HS-5 (cell line): ENCODE results near the gene GRID2.
"Not testable (repeated sequence)": the region's sequence is repeated elsewhere in the genome, so short reads cannot be mapped to it uniquely, and the experiment has no call there.

Experiments
- DNase-seq: peaks from one replicate; pipeline ENCODE4 v3.0.0-alpha.2; 2012; ENCODE audit warnings: low read depth

GRID2 gene

GRCh38 chr4:93199492-93199891 is 895.7 kb downstream of the GRID2 start:
- DNase-seq, result peak; percentile 10

GRCh38 chr4:93201471-93202096 is 897.8 kb downstream of the GRID2 start:
- DNase-seq, result no peak

- DNase-seq, result no peak
These were observed 899.9 kb downstream of the GRID2 start for GRCh38 chr4:93203708-93204107.

- no peak for DNase-seq
These were observed 908.5 kb downstream of the GRID2 start for GRCh38 chr4:93212250-93212649.

GRCh38 chr4:93216646-93217045 is 912.9 kb downstream of the GRID2 start:
- no peak for DNase-seq

GRCh38 chr4:93217431-93217830 is 913.7 kb downstream of the GRID2 start:
- no peak for DNase-seq

- DNase-seq, result no peak
These were observed 918.0 kb downstream of the GRID2 start for GRCh38 chr4:93221771-93222170.

- DNase-seq, result no peak
These were observed 924.3 kb downstream of the GRID2 start for GRCh38 chr4:93228021-93228420.

- DNase-seq, result no peak
These were observed 929.1 kb downstream of the GRID2 start for GRCh38 chr4:93232883-93233282.

- no peak for DNase-seq
These were observed 933.8 kb downstream of the GRID2 start for GRCh38 chr4:93237521-93237920.

GRCh38 chr4:93243262-93243661 is 939.5 kb downstream of the GRID2 start:
- no peak for DNase-seq

GRCh38 chr4:93261207-93261606 is 957.4 kb downstream of the GRID2 start:
- no peak for DNase-seq

- DNase-seq, result no peak
These were observed 959.4 kb downstream of the GRID2 start for GRCh38 chr4:93263166-93263565.

- no peak for DNase-seq
These were observed 964.0 kb downstream of the GRID2 start for GRCh38 chr4:93267747-93268146.

- no peak for DNase-seq
These were observed 981.6 kb downstream of the GRID2 start for GRCh38 chr4:93285346-93285745.

- DNase-seq, result no peak
These were observed 985.5 kb downstream of the GRID2 start for GRCh38 chr4:93289241-93289640.

- no peak for DNase-seq
These were observed 986.1 kb downstream of the GRID2 start for GRCh38 chr4:93289831-93290230.

GRCh38 chr4:93299118-93299517 is 995.4 kb downstream of the GRID2 start:
- DNase-seq, result no peak

GRCh38 chr4:93300780-93301555 is 997.2 kb downstream of the GRID2 start:
- DNase-seq, result not testable (repeated sequence)

GRCh38 chr4:93302310-93302709 is 998.5 kb downstream of the GRID2 start:
- DNase-seq, result no peak

- DNase-seq, result no peak
These were observed 999.7 kb downstream of the GRID2 start for GRCh38 chr4:93303440-93303839.

- DNase-seq, result no peak
These were observed 1008.5 kb downstream of the GRID2 start for GRCh38 chr4:93312299-93312698.

- no peak for DNase-seq
These were observed 1009.4 kb downstream of the GRID2 start for GRCh38 chr4:93313197-93313596.

- no peak for DNase-seq
These were observed 1013.3 kb downstream of the GRID2 start for GRCh38 chr4:93317057-93317456.
